ENCODE data around the gene RNASE1. TPM values are rescaled to one million over a fixed set of nuclear protein-coding genes. Genes with fewer than 3 reads are reported as not detected.

The RNASE1 gene
- total and polyA plus RNA-seq, 4 donors: 50.2 to 223 (median 88.1) TPM

GRCh38 chr14:20757965-20758364 is 44.7 kb downstream of the RNASE1 start:
- no peaks in the 10 kb centered on the region for H3K27me3 ChIP-seq (ENCODE audit: control insufficient read depth, insufficient read depth, low read length)
- H3K27ac ChIP-seq (ENCODE audit: low read depth, low read length): no peak overlapping the region
- no peak overlapping the region for H3K4me3 ChIP-seq (ENCODE audit: low read depth, low read length)
- H3K9me3 ChIP-seq (ENCODE audit: control insufficient read depth, insufficient read depth, low read length): no peaks in the 10 kb centered on the region
- DNase-seq (ENCODE audit: low read depth in 4 of 6, low spot score in 6 of 6): no peak
- 48% methylated on average over 2 of the region's 4 CpGs for WGBS (ENCODE audit: insufficient coverage)
- H3K36me3 ChIP-seq (ENCODE audit: control insufficient read depth, insufficient read depth, low read length): no peaks in the 10 kb centered on the region
- no peaks in the 10 kb centered on the region for H3K4me1 ChIP-seq (ENCODE audit: control insufficient read depth, insufficient read depth, low read length)

- no peaks in the 10 kb centered on the region for H3K27me3 ChIP-seq (ENCODE audit: control insufficient read depth, insufficient read depth, low read length)
- DNase-seq (ENCODE audit: low read depth in 4 of 6, low spot score in 6 of 6): no peak
- no peak overlapping the region for H3K27ac ChIP-seq (ENCODE audit: low read depth, low read length)
- H3K4me3 ChIP-seq (ENCODE audit: low read depth, low read length): no peak overlapping the region
- H3K36me3 ChIP-seq (ENCODE audit: control insufficient read depth, insufficient read depth, low read length): no peaks in the 10 kb centered on the region
- no peaks in the 10 kb centered on the region for H3K9me3 ChIP-seq (ENCODE audit: control insufficient read depth, insufficient read depth, low read length)
- WGBS (ENCODE audit: insufficient coverage): 85% methylated on average over 6 of the region's 6 CpGs
- no peaks in the 10 kb centered on the region for H3K4me1 ChIP-seq (ENCODE audit: control insufficient read depth, insufficient read depth, low read length)
Observed at GRCh38 chr14:20755037-20755436, 47.6 kb downstream of the RNASE1 start.

DNA sequence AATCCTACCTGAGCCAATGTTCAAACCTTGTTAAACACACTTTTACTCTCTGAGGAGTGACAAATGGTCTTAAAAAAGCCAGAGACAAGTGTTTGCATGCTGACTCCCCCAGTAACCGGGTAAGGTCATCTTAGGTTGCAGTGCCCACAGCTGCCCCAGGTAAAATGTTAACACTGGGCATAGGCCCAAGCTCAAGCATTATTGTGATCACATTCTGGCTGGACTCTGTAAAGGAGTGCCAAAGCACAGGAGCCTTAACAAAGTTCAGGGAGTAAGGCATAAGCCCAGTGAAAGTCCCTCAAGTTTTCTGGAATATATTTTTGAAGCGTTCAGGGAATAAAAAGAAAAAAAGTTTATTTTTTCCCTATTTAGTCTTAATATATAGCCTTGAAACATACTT is 48.3 kb downstream of the RNASE1 start:
- Histone ChIP-seq H3K27ac (ENCODE audit: low read depth, low read length) (no peak overlapping the region), H3K4me3 (ENCODE audit: low read depth, low read length) (no peak overlapping the region)
- WGBS (ENCODE audit: insufficient coverage): 83% methylated on average over 1 of the region's 2 CpGs

DNA sequence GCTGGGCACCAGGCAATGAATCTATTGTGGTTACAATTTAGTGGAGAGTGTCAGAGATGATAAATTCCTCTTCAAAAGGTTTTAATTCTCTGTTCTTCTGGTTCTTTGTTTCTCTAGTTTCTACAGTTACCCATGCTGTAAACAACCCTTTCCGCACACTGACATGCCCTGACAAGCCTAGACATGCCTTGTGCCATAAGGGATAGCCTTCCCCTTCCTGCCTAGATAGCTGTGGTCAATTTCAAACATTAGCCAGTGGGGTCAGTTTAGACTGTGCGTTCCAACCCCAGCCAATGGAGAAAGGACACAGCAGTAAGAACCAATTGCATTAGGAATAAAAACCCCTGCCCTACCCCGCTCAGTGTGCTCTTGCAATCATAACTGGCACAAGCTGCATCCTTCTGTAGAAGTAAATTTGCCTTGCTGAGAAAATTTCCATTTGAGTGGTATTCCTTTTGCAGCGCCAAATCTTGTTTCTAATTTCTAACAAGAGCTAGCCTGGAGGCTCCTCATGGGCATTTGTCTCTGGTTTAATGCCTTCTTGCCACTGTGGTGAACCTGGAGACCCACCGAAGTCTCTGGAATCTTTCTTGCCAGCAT is 50.6 kb downstream of the RNASE1 start:
- Histone ChIP-seq H3K9me3 (ENCODE audit: control insufficient read depth, insufficient read depth, low read length) (no peaks in the 10 kb centered on the region), H3K4me1 (ENCODE audit: control insufficient read depth, insufficient read depth, low read length) (no peaks in the 10 kb centered on the region), H3K4me3 (ENCODE audit: low read depth, low read length) (no peak overlapping the region), H3K36me3 (ENCODE audit: control insufficient read depth, insufficient read depth, low read length) (no peaks in the 10 kb centered on the region), H3K27ac (ENCODE audit: low read depth, low read length) (no peak overlapping the region), H3K27me3 (ENCODE audit: control insufficient read depth, insufficient read depth, low read length) (no peaks in the 10 kb centered on the region)
- WGBS (ENCODE audit: insufficient coverage): 97% methylated on average over 4 of the region's 5 CpGs
- no peak for DNase-seq (ENCODE audit: low read depth in 4 of 6, low spot score in 6 of 6)

More for the DNA sequence above, 48.3 kb downstream of the RNASE1 start:
- no peaks in the 10 kb centered on the region for H3K36me3 ChIP-seq (ENCODE audit: control insufficient read depth, insufficient read depth, low read length)
- H3K4me1 ChIP-seq (ENCODE audit: control insufficient read depth, insufficient read depth, low read length): no peaks in the 10 kb centered on the region
- DNase-seq (ENCODE audit: low read depth in 4 of 6, low spot score in 6 of 6): no peak
- no peaks in the 10 kb centered on the region for H3K27me3 ChIP-seq (ENCODE audit: control insufficient read depth, insufficient read depth, low read length)
- H3K9me3 ChIP-seq (ENCODE audit: control insufficient read depth, insufficient read depth, low read length): no peaks in the 10 kb centered on the region

Other genes starting within 250 kb of the RNASE1 start
- gene RNASE9, start 241.8 kb downstream of the RNASE1 start, total RNA-seq: not detected
- not detected for gene RNASE9, start 241.8 kb downstream of the RNASE1 start, polyA plus RNA-seq (ENCODE audit: insufficient read length in 2 of 2)
- not detected for gene RNASE11, start 214.8 kb downstream of the RNASE1 start, total RNA-seq
- not detected for gene RNASE11, start 214.8 kb downstream of the RNASE1 start, polyA plus RNA-seq (ENCODE audit: insufficient read length in 2 of 2)
- not detected for gene RNASE12, start 211.5 kb downstream of the RNASE1 start, total RNA-seq
- gene RNASE12, start 211.5 kb downstream of the RNASE1 start, polyA plus RNA-seq (ENCODE audit: insufficient read length in 2 of 2): not detected
- gene OR6S1, start 161.2 kb downstream of the RNASE1 start, total RNA-seq: not detected
- gene OR6S1, start 161.2 kb downstream of the RNASE1 start, polyA plus RNA-seq (ENCODE audit: insufficient read length in 2 of 2): not detected
- 10 to 100 TPM; 10.8 to 13.8 TPM for gene RNASE4, start 118.3 kb downstream of the RNASE1 start, total RNA-seq
- 1 to 10 TPM in 1 of 2 donors, under 1 TPM in 1; 0.48 to 2.3 TPM for gene RNASE4, start 118.3 kb downstream of the RNASE1 start, polyA plus RNA-seq (ENCODE audit: insufficient read length in 2 of 2)
- gene ANG, start 114.1 kb downstream of the RNASE1 start, total RNA-seq: 1 to 10 TPM; 2.6 to 6.0 TPM
- 1 to 10 TPM; 1.4 to 2.8 TPM for gene ANG, start 114.1 kb downstream of the RNASE1 start, polyA plus RNA-seq (ENCODE audit: insufficient read length in 2 of 2)
- gene EDDM3A, start 57.0 kb downstream of the RNASE1 start, total RNA-seq: not detected
- gene EDDM3A, start 57.0 kb downstream of the RNASE1 start, polyA plus RNA-seq (ENCODE audit: insufficient read length in 2 of 2): not detected
- not detected for gene EDDM3B, start 34.4 kb downstream of the RNASE1 start, total RNA-seq
- gene EDDM3B, start 34.4 kb downstream of the RNASE1 start, polyA plus RNA-seq (ENCODE audit: insufficient read length in 2 of 2): not detected
- 10 to 100 TPM in 1 of 2 donors, 1 to 10 TPM in 1; 8.7 to 11.3 TPM for gene RNASE6, start 21.6 kb downstream of the RNASE1 start, total RNA-seq
- 1 to 10 TPM; 4.3 to 6.1 TPM for gene RNASE6, start 21.6 kb downstream of the RNASE1 start, polyA plus RNA-seq (ENCODE audit: insufficient read length in 2 of 2)
- gene RNASE3, start 88.5 kb upstream of the RNASE1 start, total RNA-seq: 1 to 10 TPM in 1 of 2 donors, under 1 TPM in 1; 0.55 to 3.7 TPM
- gene RNASE3, start 88.5 kb upstream of the RNASE1 start, polyA plus RNA-seq (ENCODE audit: insufficient read length in 2 of 2): under 1 TPM in 1 of 2 donors, not detected in 1; 0.24 TPM
- gene RNASE2, start 152.6 kb upstream of the RNASE1 start, total RNA-seq: 1 to 10 TPM in 1 of 2 donors, under 1 TPM in 1; 0.50 to 5.8 TPM
- 1 to 10 TPM in 1 of 2 donors, under 1 TPM in 1; 0.90 to 1.1 TPM for gene RNASE2, start 152.6 kb upstream of the RNASE1 start, polyA plus RNA-seq (ENCODE audit: insufficient read length in 2 of 2)
- gene METTL17, start 187.1 kb upstream of the RNASE1 start, total RNA-seq: 10 to 100 TPM; 31.1 to 65.0 TPM
- gene METTL17, start 187.1 kb upstream of the RNASE1 start, polyA plus RNA-seq (ENCODE audit: insufficient read length in 2 of 2): 10 to 100 TPM; 56.7 to 79.2 TPM
- under 1 TPM in 1 of 2 donors, not detected in 1; 0.17 TPM for gene SLC39A2, start 196.4 kb upstream of the RNASE1 start, total RNA-seq
- under 1 TPM in 1 of 2 donors, not detected in 1; 0.32 TPM for gene SLC39A2, start 196.4 kb upstream of the RNASE1 start, polyA plus RNA-seq (ENCODE audit: insufficient read length in 2 of 2)
- gene NDRG2, start 222.2 kb upstream of the RNASE1 start, total RNA-seq: 100 to 1,000 TPM; 233 to 301 TPM
- gene NDRG2, start 222.2 kb upstream of the RNASE1 start, polyA plus RNA-seq (ENCODE audit: insufficient read length in 2 of 2): 100 to 1,000 TPM; 763 to 827 TPM
- gene TPPP2, start 227.4 kb upstream of the RNASE1 start, total RNA-seq: under 1 TPM in 1 of 2 donors, not detected in 1; 0.44 TPM
- gene TPPP2, start 227.4 kb upstream of the RNASE1 start, polyA plus RNA-seq (ENCODE audit: insufficient read length in 2 of 2): under 1 TPM; 0.59 to 0.71 TPM
- not detected for gene RNASE13, start 232.0 kb upstream of the RNASE1 start, total RNA-seq
- gene RNASE13, start 232.0 kb upstream of the RNASE1 start, polyA plus RNA-seq (ENCODE audit: insufficient read length in 2 of 2): not detected
- gene RNASE7, start 239.5 kb upstream of the RNASE1 start, total RNA-seq: not detected
- under 1 TPM in 1 of 2 donors, not detected in 1; 0.12 TPM for gene RNASE7, start 239.5 kb upstream of the RNASE1 start, polyA plus RNA-seq (ENCODE audit: insufficient read length in 2 of 2)